ENCODE measurements around the gene POTEB2.
"Not testable (repeated sequence)": the region's sequence is repeated elsewhere in the genome, so short reads cannot be mapped to it uniquely, and the experiment has no call there.

DNA sequence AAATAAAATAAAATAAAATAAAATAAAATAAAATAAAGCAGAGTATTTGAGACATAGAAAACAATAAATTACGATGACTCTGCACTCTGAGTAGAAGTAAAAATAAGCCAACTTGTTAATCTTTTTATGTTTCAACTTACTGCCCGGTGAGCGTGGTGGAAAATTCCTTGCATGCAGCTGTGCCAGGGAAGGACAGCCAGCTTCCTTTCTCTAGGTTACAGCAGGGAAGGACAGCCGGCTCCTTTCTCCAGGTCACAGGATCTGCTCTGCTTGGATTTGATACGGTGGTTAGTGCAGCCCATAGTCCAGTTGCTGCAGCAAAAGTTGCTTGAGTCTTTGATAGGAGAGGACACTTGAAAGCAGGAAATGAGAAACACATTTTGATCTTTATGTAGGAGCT lies 13.8 kb upstream of the POTEB2 start:
- not testable (repeated sequence) for TF ChIP-seq TAF1, POLR2A, POLR2AphosphoS5 (IDR thresholded peaks at IDR 0.05; ENCODE audit: low read depth, low read length)

Data from GM12891 (cell line).